NCI-H2081 treated with DMSO at 0.1 percent for 48 hours (cell line): ENCODE measurements around the gene TMEM229B.
A peak's percentile ranks its signal among the peaks of the same experiment; 100 is the strongest.

Experiments
- DNase-seq: peaks from one replicate; lab custom pipeline; 2025; lab: John Stamatoyannopoulos, UW

The TMEM229B gene

GRCh38 chr14:67487937-67488893 lies at the start of gene TMEM229B:
TSS of gene TMEM229B (minus strand) at chr14:67488721. CDS start at chr14:67473923, 14,798 bp downstream.
- no peak for DNase-seq

- DNase-seq, result no peak
These were observed 49.2 kb upstream of the TMEM229B start for GRCh38 chr14:67537736-67538135.

DNA sequence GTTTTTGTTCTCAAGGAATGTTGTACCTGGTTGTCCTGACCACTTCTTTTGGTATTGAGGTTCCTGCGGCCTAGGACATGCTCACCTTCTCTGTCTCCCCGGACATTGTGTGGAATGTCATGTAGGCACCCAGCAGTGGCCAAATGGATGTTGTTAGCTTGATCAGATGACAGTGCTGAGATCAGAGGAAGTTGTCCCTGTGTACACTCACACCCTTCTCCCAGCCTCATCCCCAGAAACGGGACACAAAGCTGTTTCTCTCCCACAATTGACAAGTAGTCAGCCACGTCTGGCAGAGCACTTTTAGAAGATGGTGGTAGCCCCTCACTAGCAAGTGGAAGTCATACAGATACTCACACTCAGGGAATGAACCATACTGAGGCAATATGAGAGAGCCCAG lies 47.6 kb upstream of the TMEM229B start:
- DNase-seq, result no peak

DNA sequence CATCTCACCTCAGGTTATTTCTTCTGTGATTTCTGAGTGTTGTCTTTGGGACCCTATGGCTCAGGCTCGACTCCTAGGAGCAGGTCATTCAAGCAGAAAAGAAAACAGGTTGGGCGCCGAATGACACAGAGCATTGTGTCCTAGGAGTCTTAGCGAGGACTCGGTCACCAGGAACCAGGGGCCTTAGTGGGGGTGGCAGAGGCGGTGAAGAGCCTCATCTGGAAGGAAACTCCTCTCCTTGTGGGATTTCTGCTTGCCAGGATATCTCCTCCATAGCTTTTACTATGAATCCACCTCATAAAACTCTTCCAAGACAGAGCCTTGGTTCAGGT lies 45.2 kb upstream of the TMEM229B start:
- no peak for DNase-seq

DNA sequence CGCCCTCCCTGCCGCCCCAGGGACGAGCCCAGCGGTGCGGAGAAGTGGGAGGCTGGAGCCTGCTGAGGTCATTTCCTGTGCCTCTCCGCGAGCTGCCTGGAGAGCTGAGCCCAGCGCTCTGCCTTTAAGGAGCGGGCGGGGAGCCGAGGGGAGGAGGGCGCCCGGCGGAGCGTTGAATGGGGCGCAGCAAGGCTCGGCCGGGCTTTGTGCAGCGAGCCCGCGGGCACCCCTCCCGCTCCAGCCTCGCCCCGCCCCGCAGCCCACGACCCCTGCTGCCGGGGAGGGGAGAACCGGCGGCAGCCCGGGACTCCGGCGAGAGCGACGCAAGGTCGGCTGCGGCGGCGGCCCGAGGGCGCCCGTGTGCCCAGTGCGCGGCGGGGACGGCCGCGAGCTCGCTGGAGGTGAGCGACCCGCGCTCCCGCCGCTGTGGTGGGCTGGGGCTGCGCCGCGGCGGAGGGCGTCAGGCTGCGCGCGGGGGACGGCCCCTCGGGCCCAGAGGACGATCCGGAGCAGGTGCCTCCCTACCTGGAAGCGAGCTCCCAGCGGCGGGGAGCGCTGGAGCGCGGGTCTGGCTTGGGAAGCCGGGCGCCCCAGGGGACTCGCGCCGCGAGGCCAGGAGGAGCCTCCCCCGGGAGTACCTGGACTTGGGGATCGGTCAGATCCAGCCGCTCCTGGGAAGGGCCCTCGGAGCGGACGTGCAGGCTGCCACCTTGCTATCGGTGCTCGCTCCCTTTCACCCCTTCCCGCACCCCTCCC lies 44.7 kb upstream of the TMEM229B start, which contains the start of gene PLEKHH1:
TSS of gene PLEKHH1 (plus strand) at position 293 of the 756 bp plus-strand sequence. CDS start 8,578 bp downstream, outside the sequence.
- DNase-seq, result peak; percentile 15

- no peak for DNase-seq
These were observed 44.1 kb upstream of the TMEM229B start for GRCh38 chr14:67532606-67532997.

GRCh38 chr14:67529947-67530935 lies 41.7 kb upstream of the TMEM229B start:
- DNase-seq, result no peak

DNA sequence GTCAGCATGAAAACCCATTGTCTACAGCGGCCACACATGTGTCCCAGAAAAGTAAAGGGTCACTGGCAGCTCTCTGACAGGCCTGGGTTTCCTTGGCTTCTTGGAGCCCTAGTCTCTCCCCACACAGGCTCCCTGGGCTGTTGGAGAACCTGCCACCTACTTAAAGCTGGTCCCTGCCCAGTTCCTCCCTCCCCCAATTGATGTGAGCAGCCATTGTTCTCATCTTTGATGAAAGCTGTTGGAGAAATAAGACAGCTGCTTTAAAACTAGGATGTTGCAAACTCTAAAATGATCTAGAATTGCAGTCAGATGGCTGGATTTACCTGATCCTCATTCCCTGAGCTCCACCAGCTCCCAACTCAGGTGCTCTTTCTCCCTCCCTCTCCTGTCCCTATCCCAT lies 39.8 kb upstream of the TMEM229B start:
- DNase-seq, result no peak

DNA sequence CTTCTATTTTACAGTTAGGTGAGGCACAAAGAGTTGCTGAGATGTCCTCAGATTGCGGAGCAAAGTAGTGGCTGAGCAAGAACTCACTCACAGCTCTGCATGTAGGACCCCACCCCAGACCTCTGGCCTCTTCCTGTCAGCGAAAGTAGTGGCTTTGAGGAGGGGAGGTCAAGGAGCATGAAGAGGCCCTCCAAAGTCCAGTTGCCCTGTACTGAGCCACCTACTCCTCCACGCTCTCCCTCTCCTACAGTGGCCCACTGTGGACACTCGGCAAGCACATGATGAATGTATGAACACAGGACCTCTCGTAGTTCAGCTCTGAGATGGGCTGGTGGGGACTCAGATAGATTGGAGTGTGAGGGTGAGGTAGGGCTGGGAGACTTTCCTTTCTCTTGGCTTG lies 39.2 kb upstream of the TMEM229B start:
- no peak for DNase-seq

GRCh38 chr14:67526676-67527459 lies 38.3 kb upstream of the TMEM229B start:
- no peak for DNase-seq

DNA sequence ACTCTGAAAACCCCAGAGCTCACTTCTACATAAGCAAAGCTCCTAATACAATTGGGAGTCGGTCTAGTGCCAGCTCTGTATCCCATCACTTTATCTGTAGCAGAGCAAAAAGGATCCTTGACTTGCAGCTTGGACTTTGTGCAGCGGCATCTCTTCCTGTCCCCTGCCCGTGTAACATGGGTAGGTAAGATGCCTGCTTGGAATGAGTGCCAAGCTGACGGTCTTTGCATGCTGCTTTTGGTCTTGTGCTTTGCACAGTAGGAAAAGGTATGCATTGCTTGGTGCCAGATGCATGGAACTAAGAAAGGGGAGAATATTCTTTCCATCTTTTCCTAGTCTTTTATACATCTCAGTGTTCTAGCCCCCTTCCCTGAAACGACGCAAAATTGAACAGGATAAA lies 37.7 kb upstream of the TMEM229B start:
- DNase-seq, result no peak

DNA sequence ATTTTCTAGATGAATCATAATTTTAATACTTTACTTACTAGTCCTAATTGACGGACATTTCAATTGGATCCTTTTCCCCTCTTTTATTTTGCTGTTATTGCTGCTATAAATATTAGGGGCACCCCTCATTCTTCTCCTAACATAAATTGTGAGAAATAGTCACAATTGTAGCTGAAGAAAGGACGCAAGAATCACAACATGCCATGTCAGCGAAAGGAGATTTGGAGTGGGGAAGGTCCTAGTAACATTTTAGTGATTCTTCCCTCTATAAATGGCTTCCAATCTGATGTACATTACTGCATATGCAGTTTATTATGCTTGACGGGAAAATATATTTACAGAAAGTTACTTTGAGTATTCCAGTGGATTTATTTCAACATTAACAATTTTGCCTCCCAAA lies 36.9 kb upstream of the TMEM229B start:
- DNase-seq, result no peak

GRCh38 chr14:67524634-67524963 lies 36.1 kb upstream of the TMEM229B start:
- no peak for DNase-seq

GRCh38 chr14:67523764-67524633 lies 35.5 kb upstream of the TMEM229B start:
- no peak for DNase-seq

GRCh38 chr14:67522270-67522669 lies 33.7 kb upstream of the TMEM229B start:
- DNase-seq, result no peak

DNA sequence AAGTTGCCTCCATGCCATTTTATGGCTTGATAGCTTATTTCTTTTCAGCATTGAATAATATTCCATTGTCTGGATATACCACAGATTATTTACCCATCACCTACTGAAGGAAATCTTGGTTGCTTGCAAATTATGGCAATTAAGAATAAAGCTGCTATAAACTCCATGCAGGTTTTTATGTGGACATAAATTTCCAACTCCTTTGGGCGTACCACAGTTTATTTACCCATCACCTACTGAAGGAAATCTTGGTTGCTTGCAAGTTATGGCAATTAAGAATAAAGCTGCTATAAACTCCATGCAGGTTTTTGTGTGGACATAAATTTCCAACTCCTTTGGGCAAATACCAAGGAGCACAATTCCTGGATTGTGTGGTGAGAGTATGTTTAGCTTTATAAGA lies 32.0 kb upstream of the TMEM229B start:
- DNase-seq, result no peak

GRCh38 chr14:67519406-67519805 lies 30.9 kb upstream of the TMEM229B start:
- no peak for DNase-seq

DNA sequence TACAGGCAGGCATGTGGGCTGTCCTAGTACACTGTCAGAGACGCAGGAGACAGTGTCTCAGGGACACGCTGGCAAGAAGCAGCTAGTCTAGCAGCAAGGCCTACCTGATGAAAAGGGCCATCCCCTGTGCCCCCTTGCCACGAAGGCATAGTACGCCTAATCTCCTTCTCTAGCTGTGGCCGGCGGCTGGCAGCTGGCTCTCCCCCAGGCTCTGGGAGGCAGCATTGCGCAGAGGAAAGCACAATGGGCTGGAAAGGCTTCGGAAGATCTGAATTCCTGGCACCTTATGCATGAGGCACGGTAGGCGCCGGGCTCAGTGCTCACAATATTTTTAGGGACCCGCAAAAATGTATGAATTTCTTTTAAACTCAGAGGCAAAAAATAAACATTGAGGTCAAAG lies 28.6 kb upstream of the TMEM229B start:
- no peak for DNase-seq

GRCh38 chr14:67516676-67517075 lies 28.2 kb upstream of the TMEM229B start:
- no peak for DNase-seq

DNA sequence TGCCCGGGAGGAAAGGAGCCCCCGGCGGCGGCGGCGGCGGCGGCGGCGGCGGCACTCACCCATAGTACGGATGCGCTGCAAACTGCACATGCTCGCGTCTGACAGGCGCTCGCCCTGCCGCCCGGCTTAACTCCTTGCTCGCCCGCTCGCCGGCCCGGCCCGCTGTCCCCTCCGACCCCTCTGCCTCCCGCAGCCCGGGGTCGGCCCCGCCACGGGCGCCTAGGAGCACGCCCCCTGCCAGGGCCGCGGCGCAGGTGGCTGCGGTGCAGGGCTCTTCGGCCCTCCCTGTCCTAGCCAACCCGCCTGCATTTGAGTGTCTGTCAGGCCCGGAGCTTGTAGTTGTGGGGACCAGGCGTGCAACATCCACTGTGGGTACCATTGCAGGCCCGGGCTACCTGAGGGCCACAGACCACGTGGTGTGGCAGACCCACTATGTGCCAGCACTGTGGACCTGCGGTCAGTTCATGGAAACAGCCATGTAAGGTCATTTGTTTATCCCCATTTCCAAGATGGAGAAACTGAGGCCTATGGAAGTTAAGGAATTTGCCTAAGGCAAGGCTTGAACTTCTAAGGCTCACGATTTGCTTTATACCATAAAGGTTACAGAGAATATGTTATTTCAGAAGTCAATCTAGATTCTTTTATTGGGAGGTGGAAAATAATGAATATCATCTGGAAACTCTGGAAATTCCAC lies 27.0 kb upstream of the TMEM229B start:
- DNase-seq, result no peak
